Activated CD4-positive, alpha-beta T cell treated with anti-CD3 and anti-CD28 coated beads for 36 hours (primary cell): ENCODE data around the gene SLC7A6. TPM values are rescaled to one million over a fixed set of nuclear protein-coding genes. Genes with fewer than 3 reads are reported as not detected.
A peak's percentile ranks its signal among the peaks of the same experiment; 100 is the strongest.

ENCODE experiments used
- ATAC-seq: fragments of 200-7000 bp; cut with Tn5 transposase; one replicate; pipeline ENCODE4 v1.10.0; 2021; ENCODE audit warnings: mild to moderate bottlenecking, moderate library complexity
- CTCF ChIA-PET: fragments of 350-600 bp; sonication (Branson Sonifier 250); formaldehyde crosslinking; loops from one replicate; lab custom pipeline; 2021; ENCODE audit warnings: antibody characterized with exemption; lab: Charles Lee
- POLR2A ChIA-PET: fragments of 350-600 bp; sonication (Branson Sonifier 250); formaldehyde crosslinking; loops from one replicate; lab custom pipeline; 2021; ENCODE audit warnings: antibody characterized with exemption, inconsistent platforms; lab: Charles Lee
- DNase-seq: peaks from one replicate; pipeline ENCODE4 v3.0.0-alpha.2; 2020
- H3K27ac Mint-ChIP-seq: one replicate; pipeline ENCODE4 v1.8.0; 2021; ENCODE audit warnings: mixed read lengths
- H3K27me3 Mint-ChIP-seq: one replicate; pipeline ENCODE4 v1.8.0; 2021; ENCODE audit warnings: mixed read lengths
- H3K36me3 Mint-ChIP-seq: one replicate; pipeline ENCODE4 v1.8.0; 2021; ENCODE audit warnings: low read depth, mixed read lengths
- H3K4me1 Mint-ChIP-seq: one replicate; pipeline ENCODE4 v1.8.0; 2021; ENCODE audit warnings: mixed read lengths
- H3K4me3 Mint-ChIP-seq: one replicate; pipeline ENCODE4 v1.8.0; 2021; ENCODE audit warnings: mild to moderate bottlenecking, moderate library complexity, mixed read lengths
- H3K9me3 Mint-ChIP-seq: one replicate; pipeline ENCODE4 v1.8.0; 2021; ENCODE audit warnings: low read depth, mixed read lengths
- intact Hi-C, 2 experiments: fragments of 100-400 bp; cut with DNase I in 1 of 2; cut with micrococcal nuclease in 1 of 2; formaldehyde crosslinking; loops; one replicate each; pipeline versions ENCODE4 v1.14.2 to v1.15.1; 2022 to 2024; cut with DNase I, micrococcal nuclease
- total RNA-seq, 2 experiments: library from RNA; stranded (reverse); gene quantifications; one replicate each; pipeline ENCODE4 v1.2.3, GENCODE V29; 2021

Gene SLC7A6
- total RNA-seq, 2 experiments from 2014 or later: 55.7 to 58.7 TPM

- no peak overlapping the region for H3K27ac Mint-ChIP-seq
- peak; percentile 36 for DNase-seq
- CTCF ChIA-PET: interaction anchor here (0.9 to 22.1 kb wide), 3 partner anchors 19 to 69 kb away, joined by 3 to 517 read pairs (median 5); no protein-coding TSS in a partner anchor
- no peak overlapping the region for H3K4me3 Mint-ChIP-seq
- H3K36me3 Mint-ChIP-seq: peaks cover 8% of the 10 kb centered on the region
- POLR2A ChIA-PET: interaction anchor here (0.5 kb wide), 1 partner anchor 18 kb away, joined by 3 read pairs; no protein-coding TSS in a partner anchor
- ATAC-seq: peak; percentile 50
- intact Hi-C loops: no loop called here
- H3K9me3 Mint-ChIP-seq: no peaks in the 10 kb centered on the region
- H3K27me3 Mint-ChIP-seq: no peaks in the 10 kb centered on the region
- H3K4me1 Mint-ChIP-seq: peaks cover 11% of the 10 kb centered on the region
Observed at GRCh38 chr16:68257251-68257905, 6.9 kb upstream of the SLC7A6 start.

GRCh38 chr16:68257906-68258800, 6.2 kb upstream of the SLC7A6 start:
- H3K27ac Mint-ChIP-seq: no peak overlapping the region
- no peaks in the 10 kb centered on the region for H3K27me3 Mint-ChIP-seq

GRCh38 chr16:68259007-68259825, 5.1 kb upstream of the SLC7A6 start:
- Mint-ChIP-seq H3K27me3 (no peaks in the 10 kb centered on the region), H3K27ac (no peak overlapping the region), H3K9me3 (no peaks in the 10 kb centered on the region), H3K36me3 (peaks cover 5% of the 10 kb centered on the region), H3K4me3 (no peak overlapping the region), H3K4me1 (peaks cover 20% of the 10 kb centered on the region)
- DNase-seq (no peak), ATAC-seq (no peak)
- CTCF ChIA-PET: interaction anchor here (0.6 to 22.1 kb wide), 8 partner anchors 13 to 122 kb away, joined by 3 to 517 read pairs (median 11); no protein-coding TSS in a partner anchor
- POLR2A ChIA-PET: interaction anchor here (0.6 kb wide), 1 partner anchor 198 kb away, joined by 4 read pairs; no protein-coding TSS in a partner anchor
- intact Hi-C loops: no loop called here

More at GRCh38 chr16:68257906-68258800, 6.2 kb upstream of the SLC7A6 start:
- no peak for ATAC-seq
- POLR2A ChIA-PET: interaction anchor here (0.6 kb wide), 2 partner anchors 106 to 197 kb away, joined by 4 read pairs; no protein-coding TSS in a partner anchor
- Mint-ChIP-seq H3K9me3 (no peaks in the 10 kb centered on the region), H3K36me3 (peaks cover 8% of the 10 kb centered on the region), H3K4me1 (peaks cover 12% of the 10 kb centered on the region), H3K4me3 (no peak overlapping the region)
- DNase-seq: no peak
- CTCF ChIA-PET: interaction anchor here (0.9 to 22.1 kb wide), 3 partner anchors 19 to 68 kb away, joined by 3 to 517 read pairs (median 5); no protein-coding TSS in a partner anchor
- intact Hi-C loops: no loop called here

GRCh38 chr16:68263559-68264127, 683 bp upstream of the SLC7A6 start:
- Mint-ChIP-seq H3K36me3 (peaks cover 23% of the 10 kb centered on the region), H3K9me3 (no peaks in the 10 kb centered on the region), H3K27ac (peak overlapping the region; percentile 91), H3K4me3 (peak overlapping the region; percentile 91), H3K4me1 (peaks cover 35% of the 10 kb centered on the region), H3K27me3 (no peaks in the 10 kb centered on the region)
- no peak for ATAC-seq
- DNase-seq: no peak
- intact Hi-C loops: loop anchor here (1.0 to 10.0 kb wide), 13 partner anchors 18 to 701 kb away; partner anchors contain the start of genes CTCF (in 1 of the 2), NFATC3 (in 1 of the 2), PLA2G15 (in 1 of the 2) and PRMT7 (in 1 of the 2)
- ChIA-PET POLR2A (interaction anchor here (0.6 to 2.4 kb wide), 12 partner anchors 22 to 784 kb away, joined by 3 to 19 read pairs (median 4); partner anchors contain the start of genes NFATC3, PRMT7 and SLC7A6OS), CTCF (interaction anchor here (0.5 to 22.1 kb wide), 32 partner anchors 8 to 504 kb away, joined by 3 to 517 read pairs (median 4); partner anchors contain the start of genes PLA2G15, PRMT7 and SLC7A6OS)

- H3K27me3 Mint-ChIP-seq: no peaks in the 10 kb centered on the region
- ChIA-PET CTCF (interaction anchor here (0.6 to 22.1 kb wide), 6 partner anchors 25 to 752 kb away, joined by 3 to 517 read pairs (median 7); partner anchors contain the start of genes PRMT7 and SLC7A6OS), POLR2A (interaction anchor here (2.4 kb wide), 1 partner anchor 21 kb away, joined by 14 read pairs; no protein-coding TSS in a partner anchor)
- peak overlapping the region; percentile 97 for H3K27ac Mint-ChIP-seq
- H3K4me3 Mint-ChIP-seq: peak overlapping the region; percentile 91
- ATAC-seq (peak; percentile 40), DNase-seq (peak; percentile 79)
- peaks cover 52% of the 10 kb centered on the region for H3K4me1 Mint-ChIP-seq
- H3K9me3 Mint-ChIP-seq: no peaks in the 10 kb centered on the region
- peaks cover 24% of the 10 kb centered on the region for H3K36me3 Mint-ChIP-seq
- intact Hi-C loops: loop anchor here (1.0 to 10.0 kb wide), 6 partner anchors 11 to 490 kb away; no protein-coding TSS in a partner anchor
Observed at GRCh38 chr16:68265078-68265920, 973 bp downstream of the SLC7A6 start.

- H3K4me3 Mint-ChIP-seq: peak overlapping the region; percentile 46
- peaks cover 38% of the 10 kb centered on the region for H3K36me3 Mint-ChIP-seq
- H3K27ac Mint-ChIP-seq: peak overlapping the region; percentile 86
- CTCF ChIA-PET: interaction anchor here (0.6 to 22.1 kb wide), 6 partner anchors 17 to 254 kb away, joined by 3 to 517 read pairs (median 4); no protein-coding TSS in a partner anchor
- intact Hi-C loops: loop anchor here (10.0 kb wide), 2 partner anchors 237 to 487 kb away; no protein-coding TSS in a partner anchor
- no peaks in the 10 kb centered on the region for H3K27me3 Mint-ChIP-seq
- H3K9me3 Mint-ChIP-seq: no peaks in the 10 kb centered on the region
- peaks cover 72% of the 10 kb centered on the region for H3K4me1 Mint-ChIP-seq
- ATAC-seq: no peak
- POLR2A ChIA-PET: interaction anchor here (0.5 kb wide), 1 partner anchor 1060 kb away, joined by 5 read pairs; no protein-coding TSS in a partner anchor
- no peak for DNase-seq
Observed at GRCh38 chr16:68267612-68268405, 3.5 kb downstream of the SLC7A6 start.

- DNase-seq (no peak), ATAC-seq (no peak)
- H3K4me3 Mint-ChIP-seq: no peak overlapping the region
- peaks cover 83% of the 10 kb centered on the region for H3K4me1 Mint-ChIP-seq
- peak overlapping the region; percentile 88 for H3K27ac Mint-ChIP-seq
- POLR2A ChIA-PET: interaction anchor here (0.5 to 0.7 kb wide), 2 partner anchors 14 to 113 kb away, joined by 3 to 6 read pairs; no protein-coding TSS in a partner anchor
- intact Hi-C loops: loop anchor here (10.0 kb wide), 2 partner anchors 235 to 485 kb away; no protein-coding TSS in a partner anchor
- H3K27me3 Mint-ChIP-seq: no peaks in the 10 kb centered on the region
- CTCF ChIA-PET: interaction anchor here (0.6 to 22.1 kb wide), 5 partner anchors 15 to 57 kb away, joined by 3 to 517 read pairs (median 5); partner anchors contain the start of genes PRMT7 and SLC7A6OS
- H3K36me3 Mint-ChIP-seq: peaks cover 53% of the 10 kb centered on the region
- H3K9me3 Mint-ChIP-seq: no peaks in the 10 kb centered on the region
Observed at GRCh38 chr16:68269793-68270192, 5.5 kb downstream of the SLC7A6 start.

GRCh38 chr16:68270353-68270752, 6.0 kb downstream of the SLC7A6 start:
- no peak overlapping the region for H3K4me3 Mint-ChIP-seq
- ChIA-PET POLR2A (interaction anchor here (0.6 kb wide), 1 partner anchor 1723 kb away, joined by 4 read pairs; no protein-coding TSS in a partner anchor), CTCF (interaction anchor here (1.1 to 22.1 kb wide), 5 partner anchors 8 to 56 kb away, joined by 3 to 517 read pairs (median 26); partner anchors contain the start of genes PRMT7 and SLC7A6OS)
- H3K36me3 Mint-ChIP-seq: peaks cover 56% of the 10 kb centered on the region
- no peaks in the 10 kb centered on the region for H3K27me3 Mint-ChIP-seq
- H3K9me3 Mint-ChIP-seq: no peaks in the 10 kb centered on the region
- intact Hi-C loops: no loop called here
- ATAC-seq (peak; percentile 34), DNase-seq (no peak)
- peak overlapping the region; percentile 88 for H3K27ac Mint-ChIP-seq
- H3K4me1 Mint-ChIP-seq: peaks cover 89% of the 10 kb centered on the region
